Heart right ventricle (tissue), 16 donors: ENCODE measurements around the gene SOX8. TPM values are rescaled to one million over a fixed set of nuclear protein-coding genes. Genes with fewer than 3 reads are reported as not detected.

ENCODE experiments used
- ATAC-seq, 8 donors: fragments of 200-7000 bp; cut with Tn5 transposase; one replicate each; pipeline ENCODE4 v1.9.1; 2020; ENCODE audit warnings: mild to moderate bottlenecking in 8 of 8, moderate library complexity in 8 of 8, moderate number of reproducible peaks in 1 of 8
- DNase-seq, 2 donors: peaks; one replicate each; pipeline ENCODE4 v3.0.0-alpha.2; 2020
- H3K27ac ChIP-seq, 10 donors: fragments of 200-600 bp; sonication (generic) in 2 of 10; one replicate each; pipeline versions ENCODE4 v1.5.0 to v1.8.0; 2020 to 2022; ENCODE audit warnings: mild to moderate bottlenecking in 3 of 10
- H3K27me3 ChIP-seq, 7 donors: fragments of 200-600 bp; one replicate each; pipeline ENCODE4 v1.8.0; 2021 to 2022; ENCODE audit warnings: mild to moderate bottlenecking in 2 of 7
- H3K36me3 ChIP-seq, 9 donors: fragments of 200-600 bp; sonication (generic) in 1 of 9; one replicate each; pipeline versions ENCODE4 v1.5.0 to v1.8.0; 2020 to 2022; ENCODE audit warnings: mild to moderate bottlenecking in 2 of 9
- H3K4me1 ChIP-seq, 9 donors: fragments of 200-600 bp; sonication (generic) in 1 of 9; one replicate each; pipeline versions ENCODE4 v1.5.0 to v1.8.0; 2020 to 2022; ENCODE audit warnings: mild to moderate bottlenecking in 4 of 9
- H3K4me3 ChIP-seq, 10 donors: fragments of 200-600 bp; sonication (generic) in 2 of 10; one replicate each; pipeline versions ENCODE4 v1.5.0 to v1.8.0; 2020 to 2022; ENCODE audit warnings: mild to moderate bottlenecking in 7 of 10, moderate library complexity in 2 of 10
- H3K9me3 ChIP-seq, 11 donors: fragments of 200-600 bp in 10 of 11; sonication (generic) in 2 of 11; one replicate each; pipeline versions ENCODE4 v1.5.0 to v1.8.0; 2013 to 2022; ENCODE audit warnings: mild to moderate bottlenecking in 2 of 11, control low read depth in 1 of 11, moderate library complexity in 1 of 11
- CTCF ChIP-seq, 9 donors: fragments of 200-600 bp; sonication (generic) in 2 of 9; IDR thresholded peaks; one replicate each; pipeline versions ENCODE4 v1.5.0 to v1.8.0; 2021 to 2022; ENCODE audit warnings: antibody characterized with exemption in 9 of 9, mild to moderate bottlenecking in 5 of 9, moderate library complexity in 1 of 9
- WGBS, 2 donors: extraction: QIAGEN DNeasy Blood & Tissue Kit; methylation state at CpG; one replicate each; pipeline ENCODE4 v1.1.7; 2013; ENCODE audit warnings: inconsistent platforms in 1 of 2; 5-methylcytosine and 5-hydroxymethylcytosine counted together
- intact Hi-C, 10 donors: fragments of 100-400 bp; cut with DNase I; formaldehyde crosslinking; loops; one replicate each; pipeline versions ENCODE4 v1.11.1 to v1.14.2; 2022
- polyA plus RNA-seq, 2 donors: library from polyadenylated mRNA; stranded (reverse); fragments of 200-250 nt; gene quantifications; one replicate each; pipeline ENCODE4 v1.2.3, GENCODE V29; 2013
- total RNA-seq, 10 donors: library from RNA; stranded (reverse); fragmentation: NEBNext Ultra II Directional in 3 of 10; extraction: Animal tissue kit (Norgen Biotek cat#: 25700) in 3 of 10; gene quantifications; one replicate each; pipeline versions ENCODE4 v1.2.1 to v1.2.4, GENCODE V29; 2021 to 2023
- donor health status: Arrhythmogenic right ventricular cardiomyopathy.
- donor health status: ischemic (EF 13 %, LVEDD 7.1; RV severe dilation, severe dysfunction).
- donor health status: healthy with polysubstance abuse.
- donor health status: DM: no; HTN: yes; CAD: no.
- donor health status: DM: no; HTN: no; CAD: no.
- donor health status: ischemic (EF 25% LVEDD 6.9; RV normal size, moderate dysfunction).
- donor health status: ischemic (EF 25% LVEDD 5.7; RV mildly dilated, moderate dysfunction).
- donor health status: healthy.
- donor health status: DM: yes; HTN: yes; CAD: no.
- donor health status: Ischemic cardiomyopathy.
- donor health status: ischemic (EF 35%, LVEDD 5.7; RV mildly dilated, moderate dysfunction).
- donor health status: nonischemic (EF 11% LVEDD 7.7; RV severe dilation, severe dysfunction).
- donor health status: DM: yes; HTN: yes; CAD: no.
- donor health status: PGD.
- donor health status: ischemic (EF 29% LVEDD 5.4; RV normal size, mild dysfunction).
- donor health status: nonischemic (EF 23%, LVEDD 6.1; RV moderate dilation, normal function).

SOX8 gene
- total and polyA plus RNA-seq, 12 donors, result 0.35 to 2.3 (median 1.0) TPM

GRCh38 chr16:938752-939151 lies 42.8 kb upstream of the SOX8 start:
- no peaks in the 10 kb centered on the region for H3K4me1 ChIP-seq
- intact Hi-C loops, result no loop called here
- no peak overlapping the region for H3K27ac ChIP-seq
- no peak overlapping the region for H3K4me3 ChIP-seq
- no peak for TF ChIP-seq CTCF (IDR thresholded peaks at IDR 0.05)
- WGBS, 2 donors, result 70 to 91% methylated on average over 9 of the region's 9 CpGs
- peaks cover 0 to 27% (median 21%) of the 10 kb centered on the region in 11 donors for H3K9me3 ChIP-seq
- DNase-seq (no peak), ATAC-seq (no peak)
- H3K27me3 ChIP-seq, result no peaks in the 10 kb centered on the region
- peaks cover 0 to 51% (median 4%) of the 10 kb centered on the region in 9 donors for H3K36me3 ChIP-seq

GRCh38 chr16:939311-939710 lies 42.3 kb upstream of the SOX8 start:
- no peak overlapping the region for H3K4me3 ChIP-seq
- no peaks in the 10 kb centered on the region for H3K27me3 ChIP-seq
- peaks cover 0 to 53% (median 4%) of the 10 kb centered on the region in 9 donors for H3K36me3 ChIP-seq
- no peak for TF ChIP-seq CTCF (IDR thresholded peaks at IDR 0.05)
- intact Hi-C loops, result no loop called here
- ATAC-seq, result no peak
- DNase-seq, result no peak
- H3K27ac ChIP-seq, result no peak overlapping the region
- peaks cover 0 to 27% (median 21%) of the 10 kb centered on the region in 11 donors for H3K9me3 ChIP-seq
- H3K4me1 ChIP-seq, result no peaks in the 10 kb centered on the region
- 91 to 97% methylated on average over 27 of the region's 27 CpGs for WGBS, 2 donors

- ATAC-seq (no peak), DNase-seq (no peak)
- peaks cover 0 to 57% (median 4%) of the 10 kb centered on the region in 9 donors for H3K36me3 ChIP-seq
- intact Hi-C loops, result no loop called here
- WGBS, 2 donors, result 96 to 97% methylated on average over 16 to 17 of the region's 17 CpGs
- no peaks in the 10 kb centered on the region for H3K4me1 ChIP-seq
- H3K4me3 ChIP-seq, result no peak overlapping the region
- no peak for TF ChIP-seq CTCF (IDR thresholded peaks at IDR 0.05)
- H3K27me3 ChIP-seq, result no peaks in the 10 kb centered on the region
- no peak overlapping the region for H3K27ac ChIP-seq
- H3K9me3 ChIP-seq, result peaks cover 0 to 27% (median 21%) of the 10 kb centered on the region in 11 donors
Observed at GRCh38 chr16:939941-940340, 41.6 kb upstream of the SOX8 start.

GRCh38 chr16:942436-943060 lies 39.0 kb upstream of the SOX8 start:
- WGBS, 2 donors, result 91 to 97% methylated on average over 4 of the region's 4 CpGs
- ATAC-seq (no peak), DNase-seq (no peak)
- H3K9me3 ChIP-seq, result peaks cover 0 to 27% (median 21%) of the 10 kb centered on the region in 11 donors
- TF ChIP-seq CTCF (IDR thresholded peaks at IDR 0.05), result no peak
- H3K4me3 ChIP-seq, result no peak overlapping the region
- H3K4me1 ChIP-seq, result no peaks in the 10 kb centered on the region
- no peaks in the 10 kb centered on the region for H3K27me3 ChIP-seq
- peaks cover 0 to 72% (median 4%) of the 10 kb centered on the region in 9 donors for H3K36me3 ChIP-seq
- H3K27ac ChIP-seq, result no peak overlapping the region
- intact Hi-C loops, result no loop called here
